Measurements from ENCODE around the gene LCN1.

Gene LCN1

GRCh38 chr9:135507104-135508035 lies 13.9 kb upstream of the LCN1 start:
- in situ Hi-C loops (cut with HindIII; ENCODE audit: low pct_ligation_motif_present, low sequenced_read_pairs): no loop called here
- no peak for DNase-seq

GRCh38 chr9:135508211-135508820 lies 12.9 kb upstream of the LCN1 start:
- no peak for DNase-seq
- TF ChIP-seq CTCF (IDR thresholded peaks at IDR 0.05; ENCODE audit: low read depth, low read length, missing control alignments): no peak
- H3K4me3 ChIP-seq (ENCODE audit: low read depth, low read length): no peak overlapping the region
- H3K27me3 ChIP-seq (replicated peaks): no peaks in the 10 kb centered on the region
- no peak overlapping the region for H3K27ac ChIP-seq
- in situ Hi-C loops (cut with HindIII; ENCODE audit: low pct_ligation_motif_present, low sequenced_read_pairs): no loop called here
- H3K36me3 ChIP-seq (replicated peaks): peaks cover 18% of the 10 kb centered on the region

More at GRCh38 chr9:135507104-135508035, 13.9 kb upstream of the LCN1 start:
- H3K27ac ChIP-seq: no peak overlapping the region
- H3K4me3 ChIP-seq (ENCODE audit: low read depth, low read length): no peak overlapping the region
- H3K36me3 ChIP-seq (replicated peaks): peaks cover 23% of the 10 kb centered on the region
- H3K27me3 ChIP-seq (replicated peaks): no peaks in the 10 kb centered on the region
- no peak for TF ChIP-seq CTCF (IDR thresholded peaks at IDR 0.05; ENCODE audit: low read depth, low read length, missing control alignments)

GRCh38 chr9:135509458-135509857 lies 11.8 kb upstream of the LCN1 start:
- Histone ChIP-seq H3K4me3 (ENCODE audit: low read depth, low read length) (no peak overlapping the region), H3K27me3 (replicated peaks) (no peaks in the 10 kb centered on the region), H3K27ac (no peak overlapping the region), H3K36me3 (replicated peaks) (peaks cover 7% of the 10 kb centered on the region)
- in situ Hi-C loops (cut with HindIII; ENCODE audit: low pct_ligation_motif_present, low sequenced_read_pairs): no loop called here
- no peak for TF ChIP-seq CTCF (IDR thresholded peaks at IDR 0.05; ENCODE audit: low read depth, low read length, missing control alignments)
- no peak for DNase-seq

- Histone ChIP-seq H3K36me3 (replicated peaks) (no peaks in the 10 kb centered on the region), H3K27me3 (replicated peaks) (no peaks in the 10 kb centered on the region), H3K4me3 (ENCODE audit: low read depth, low read length) (no peak overlapping the region), H3K27ac (no peak overlapping the region)
- TF ChIP-seq CTCF (IDR thresholded peaks at IDR 0.05; ENCODE audit: low read depth, low read length, missing control alignments): no peak
- DNase-seq: no peak
- in situ Hi-C loops (cut with HindIII; ENCODE audit: low pct_ligation_motif_present, low sequenced_read_pairs): no loop called here
Measured at GRCh38 chr9:135512241-135512603, 9.0 kb upstream of the LCN1 start.

GRCh38 chr9:135512904-135513303 lies 8.3 kb upstream of the LCN1 start:
- in situ Hi-C loops (cut with HindIII; ENCODE audit: low pct_ligation_motif_present, low sequenced_read_pairs): no loop called here
- Histone ChIP-seq H3K27ac (no peak overlapping the region), H3K36me3 (replicated peaks) (no peaks in the 10 kb centered on the region), H3K4me3 (ENCODE audit: low read depth, low read length) (no peak overlapping the region), H3K27me3 (replicated peaks) (no peaks in the 10 kb centered on the region)
- TF ChIP-seq CTCF (IDR thresholded peaks at IDR 0.05; ENCODE audit: low read depth, low read length, missing control alignments): no peak
- no peak for DNase-seq

All from brain microvascular endothelial cell (primary cell).